ENCODE measurements around the gene VOPP1. TPM values are rescaled to one million over a fixed set of nuclear protein-coding genes. Genes with fewer than 3 reads are reported as not detected.
"Not testable (repeated sequence)": the region's sequence is repeated elsewhere in the genome, so short reads cannot be mapped to it uniquely, and the experiment has no call there.

Gene VOPP1
- total and polyA plus RNA-seq, 9 donors = 28.0 to 52.1 (median 48.6) TPM

- Histone ChIP-seq H3K27me3 (no peaks in the 10 kb centered on the region), H3K4me3 (no peak overlapping the region), H3K4me1 (ENCODE audit: insufficient read depth) (peaks cover 7% of the 10 kb centered on the region), H3K36me3 (no peaks in the 10 kb centered on the region), H3K27ac (no peak overlapping the region), H3K9me3 (no peaks in the 10 kb centered on the region)
- TF ChIP-seq, protein P1, sequence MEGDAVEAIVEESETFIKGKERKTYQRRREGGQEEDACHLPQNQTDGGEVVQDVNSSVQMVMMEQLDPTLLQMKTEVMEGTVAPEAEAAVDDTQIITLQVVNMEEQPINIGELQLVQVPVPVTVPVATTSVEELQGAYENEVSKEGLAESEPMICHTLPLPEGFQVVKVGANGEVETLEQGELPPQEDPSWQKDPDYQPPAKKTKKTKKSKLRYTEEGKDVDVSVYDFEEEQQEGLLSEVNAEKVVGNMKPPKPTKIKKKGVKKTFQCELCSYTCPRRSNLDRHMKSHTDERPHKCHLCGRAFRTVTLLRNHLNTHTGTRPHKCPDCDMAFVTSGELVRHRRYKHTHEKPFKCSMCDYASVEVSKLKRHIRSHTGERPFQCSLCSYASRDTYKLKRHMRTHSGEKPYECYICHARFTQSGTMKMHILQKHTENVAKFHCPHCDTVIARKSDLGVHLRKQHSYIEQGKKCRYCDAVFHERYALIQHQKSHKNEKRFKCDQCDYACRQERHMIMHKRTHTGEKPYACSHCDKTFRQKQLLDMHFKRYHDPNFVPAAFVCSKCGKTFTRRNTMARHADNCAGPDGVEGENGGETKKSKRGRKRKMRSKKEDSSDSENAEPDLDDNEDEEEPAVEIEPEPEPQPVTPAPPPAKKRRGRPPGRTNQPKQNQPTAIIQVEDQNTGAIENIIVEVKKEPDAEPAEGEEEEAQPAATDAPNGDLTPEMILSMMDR (IDR thresholded peaks at IDR 0.05) = no peak
- TF ChIP-seq POLR2A (IDR thresholded peaks at IDR 0.05) (no peak), EP300 (IDR thresholded peaks at IDR 0.05) (no peak)
- intact Hi-C loops (cut with DNase I) = no loop called here
- no peak for DNase-seq
- 83 to 92% (median 87%) methylated on average over 18 to 19 of the region's 19 CpGs for whole genome bisulfite sequencing, 3 donors
These were observed 96.2 kb downstream of the VOPP1 start for GRCh38 chr7:55475855-55476803.

GRCh38 chr7:55474944-55475854 is 97.1 kb downstream of the VOPP1 start:
- intact Hi-C loops (cut with DNase I) = no loop called here
- Histone ChIP-seq H3K4me3 (no peak overlapping the region), H3K27me3 (no peaks in the 10 kb centered on the region), H3K36me3 (no peaks in the 10 kb centered on the region), H3K9me3 (no peaks in the 10 kb centered on the region), H3K4me1 (ENCODE audit: insufficient read depth) (peaks cover 7% of the 10 kb centered on the region), H3K27ac (no peak overlapping the region)
- TF ChIP-seq, protein P1 (IDR thresholded peaks at IDR 0.05) = no peak
- TF ChIP-seq EP300 (IDR thresholded peaks at IDR 0.05) = no peak
- no peak for TF ChIP-seq POLR2A (IDR thresholded peaks at IDR 0.05)
- WGBS, 3 donors = 90 to 92% (median 91%) methylated on average over 22 of the region's 22 CpGs
- DNase-seq = no peak

DNA sequence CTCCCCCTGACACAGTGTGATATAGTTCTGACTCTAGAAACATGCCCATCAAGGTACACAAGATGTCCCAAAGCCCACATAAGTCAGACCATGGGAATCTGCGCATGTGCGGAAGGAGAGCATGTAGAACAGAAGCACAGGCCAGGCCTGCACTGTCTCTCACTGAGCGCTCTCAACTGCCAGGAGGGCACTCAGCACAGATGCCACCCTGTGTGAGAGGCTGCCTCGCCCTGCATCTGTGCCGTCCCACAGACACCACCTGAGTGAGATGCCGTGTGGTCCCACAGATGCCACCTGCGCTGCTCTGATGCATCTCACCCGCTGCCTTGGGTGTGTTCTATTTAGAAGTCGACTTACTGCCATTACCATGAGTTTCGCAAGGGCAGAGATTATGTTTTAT is 98.4 kb downstream of the VOPP1 start:
- Histone ChIP-seq H3K27ac (no peak overlapping the region), H3K36me3 (no peaks in the 10 kb centered on the region), H3K4me3 (no peak overlapping the region), H3K4me1 (ENCODE audit: insufficient read depth) (peaks cover 7% of the 10 kb centered on the region), H3K9me3 (no peaks in the 10 kb centered on the region), H3K27me3 (no peaks in the 10 kb centered on the region)
- no peak for TF ChIP-seq POLR2A (IDR thresholded peaks at IDR 0.05)
- TF ChIP-seq EP300 (IDR thresholded peaks at IDR 0.05) = no peak
- TF ChIP-seq, protein P1 (IDR thresholded peaks at IDR 0.05) = no peak
- intact Hi-C loops (cut with DNase I) = no loop called here
- WGBS, 3 donors = 95 to 98% (median 97%) methylated on average over 10 of the region's 10 CpGs
- DNase-seq = no peak

- Histone ChIP-seq H3K4me3 (no peak overlapping the region), H3K4me1 (ENCODE audit: insufficient read depth) (peaks cover 3% of the 10 kb centered on the region), H3K36me3 (no peaks in the 10 kb centered on the region), H3K27ac (no peak overlapping the region), H3K27me3 (no peaks in the 10 kb centered on the region), H3K9me3 (no peaks in the 10 kb centered on the region)
- intact Hi-C loops (cut with DNase I) = no loop called here
- 90 to 93% (median 92%) methylated on average over 21 to 25 of the region's 25 CpGs for WGBS, 3 donors
- DNase-seq = no peak
- TF ChIP-seq POLR2A (IDR thresholded peaks at IDR 0.05) (no peak), EP300 (IDR thresholded peaks at IDR 0.05) (no peak)
- TF ChIP-seq, protein P1 (IDR thresholded peaks at IDR 0.05) = no peak
These were observed 99.2 kb downstream of the VOPP1 start for GRCh38 chr7:55472928-55473725.

- DNase-seq; H3K27me3 ChIP-seq; H3K9me3 ChIP-seq; H3K4me1 ChIP-seq (ENCODE audit: insufficient read depth); H3K36me3 ChIP-seq; H3K27ac ChIP-seq; intact Hi-C loops (cut with DNase I); H3K4me3 ChIP-seq: not testable (repeated sequence)
- WGBS, 3 donors = 100% methylated on average over 5 of the region's 14 CpGs; no CpG with 5 or more reads in 2 of the 3 donors
These were observed 99.9 kb downstream of the VOPP1 start for GRCh38 chr7:55472406-55472805.

GRCh38 chr7:55471594-55471993 is 100.7 kb downstream of the VOPP1 start:
- DNase-seq; H3K9me3 ChIP-seq; H3K36me3 ChIP-seq; H3K27me3 ChIP-seq; H3K27ac ChIP-seq; H3K4me1 ChIP-seq (ENCODE audit: insufficient read depth); intact Hi-C loops (cut with DNase I); H3K4me3 ChIP-seq: not testable (repeated sequence)
- 63 to 85% (median 79%) methylated on average over 3 to 5 of the region's 9 CpGs for WGBS, 3 donors

Measured in ovary (tissue), 9 donors.